ENCODE data around the gene TEX51. TPM values are rescaled to one million over a fixed set of nuclear protein-coding genes. Genes with fewer than 3 reads are reported as not detected.

The TEX51 gene
- total and polyA plus RNA-seq, 2 of the 4 experiments (the other 2 are of a cell fraction) = not detected

DNA sequence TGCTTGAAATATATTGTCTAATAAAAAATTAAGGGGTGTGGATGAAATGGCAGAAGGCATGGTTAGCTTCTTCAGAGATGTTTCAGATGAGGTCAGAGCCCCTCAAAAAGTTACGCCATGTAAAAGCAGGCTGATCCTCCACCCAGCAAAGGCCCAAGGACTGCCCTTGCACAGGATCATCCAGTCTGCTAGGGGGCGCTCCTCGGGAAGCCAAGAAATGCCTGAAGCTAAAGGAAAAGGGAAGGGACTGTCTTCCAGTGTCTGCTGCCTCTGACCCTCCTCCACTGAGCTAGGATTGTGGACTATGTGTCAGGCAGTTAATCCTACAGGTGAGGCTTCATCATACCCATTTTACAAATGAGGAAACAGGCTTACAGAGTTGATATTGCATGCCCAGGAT, 33.8 kb upstream of the TEX51 start:
- in situ Hi-C loops (cut with MboI; ENCODE audit: low sequenced_read_pairs) = no loop called here
- ATAC-seq (ENCODE audit: low read depth) (no peak), DNase-seq (no peak)
- no peak overlapping the region for H3K18ac ChIP-seq (ENCODE audit: low read depth, low read length)
- no peak overlapping the region for H3K56ac ChIP-seq (ENCODE audit: extremely low read depth, insufficient read depth, low read length)
- H3K4me2 ChIP-seq (ENCODE audit: low read depth, low read length) = no peak overlapping the region
- H2BK120ac ChIP-seq (ENCODE audit: low read depth, low read length) = no peak overlapping the region
- H4K8ac ChIP-seq (ENCODE audit: low read depth in 2 of 2, low read length in 2 of 2) = no peak overlapping the region
- H2AK9ac ChIP-seq (replicated peaks; ENCODE audit: low read depth, low read length, poor library complexity) = no peak overlapping the region
- no peak overlapping the region for H4K91ac ChIP-seq (ENCODE audit: insufficient read depth, low read depth, low read length)
- no peaks in the 10 kb centered on the region for H3K9me3 ChIP-seq (ENCODE audit: control insufficient read depth, insufficient read depth, low read length)
- H3K4me1 ChIP-seq (ENCODE audit: control insufficient read depth, insufficient read depth, low read length) = no peaks in the 10 kb centered on the region
- BruUV-seq (replicated peaks) = no TSS peak
- WGBS, 2 experiments (ENCODE audit: extremely low coverage in 2 of 2, insufficient read length in 1 of 2) = 67% methylated on average over 1 of the region's 3 CpGs; no CpG with 5 or more reads in 1 of the 2 experiments
- no peak overlapping the region for H2AK5ac ChIP-seq (ENCODE audit: low read depth, low read length)
- H3K36me3 ChIP-seq (ENCODE audit: control insufficient read depth, insufficient read depth, low read length) = no peaks in the 10 kb centered on the region
- no peak overlapping the region for H3K27ac ChIP-seq (ENCODE audit: insufficient read depth, low read length)
- no peak overlapping the region for H3K4ac ChIP-seq (ENCODE audit: low read depth, low read length)
- TF ChIP-seq RAD21 (IDR thresholded peaks at IDR 0.05; ENCODE audit: low read length) (peak; percentile 20; the same call in 1 of the 2 replicates), CHD1 (IDR thresholded peaks at IDR 0.05; ENCODE audit: low read depth, low read length) (no peak)
- no peak overlapping the region for H3K4me3 ChIP-seq (ENCODE audit: insufficient read depth, low read depth, low read length)
- H4K5ac ChIP-seq (ENCODE audit: low read depth, low read length) = no peak overlapping the region
- H4K20me1 ChIP-seq (ENCODE audit: insufficient read depth, low read length) = no peaks in the 10 kb centered on the region
- no peak overlapping the region for H2BK15ac ChIP-seq (ENCODE audit: low read depth, low read length)
- H3K23ac ChIP-seq (ENCODE audit: low read depth, low read length) = no peak overlapping the region
- no peak overlapping the region for H2BK5ac ChIP-seq (ENCODE audit: low read depth, low read length, poor library complexity, severe bottlenecking)
- no peaks in the 10 kb centered on the region for H3K9me1 ChIP-seq (ENCODE audit: insufficient read depth, low read length)
- H2BK20ac ChIP-seq (ENCODE audit: low read depth, low read length) = no peak overlapping the region
- CTCF ChIA-PET = interaction anchor here (0.7 kb wide), 1 partner anchor 9 kb away, joined by 3 read pairs; no protein-coding TSS in a partner anchor
- intact Hi-C loops (cut with micrococcal nuclease) = no loop called here
- H3K9ac ChIP-seq (ENCODE audit: low read depth, low read length) = no peak overlapping the region
- H3K27me3 ChIP-seq (ENCODE audit: control insufficient read depth, insufficient read depth, low read length) = 0 out of 2 replicates have a peak, but pooled peaks cover 2% of the 10 kb centered on the region
- dilution Hi-C loops (cut with HindIII; ENCODE audit: low sequenced_read_pairs, unreplicated experiment) = no loop called here
- no peak overlapping the region for H2AFZ ChIP-seq (replicated peaks; ENCODE audit: low read length, poor library complexity)
- H3K14ac ChIP-seq (replicated peaks; ENCODE audit: low read depth, low read length) = no peak overlapping the region
- POLR2A ChIA-PET (ENCODE audit: unreplicated experiment) = no interaction called here
- no peaks in the 10 kb centered on the region for H3K79me1 ChIP-seq (ENCODE audit: low read depth in 1 of 2, low read length in 2 of 2)

Measured in IMR-90 (cell line).